OCI-M2 (cell line): ENCODE results near the gene CFAP410.
"Not testable (repeated sequence)": the region's sequence is repeated elsewhere in the genome, so short reads cannot be mapped to it uniquely, and the experiment has no call there.

ENCODE experiments used
- DNase-seq: peaks from one replicate; lab custom pipeline; 2025; ENCODE audit not compliant: unreplicated experiment; lab: John Stamatoyannopoulos, UW

CFAP410 gene

GRCh38 chr21:44288251-44289110 is 50.7 kb downstream of the CFAP410 start:
- no peak for DNase-seq

DNA sequence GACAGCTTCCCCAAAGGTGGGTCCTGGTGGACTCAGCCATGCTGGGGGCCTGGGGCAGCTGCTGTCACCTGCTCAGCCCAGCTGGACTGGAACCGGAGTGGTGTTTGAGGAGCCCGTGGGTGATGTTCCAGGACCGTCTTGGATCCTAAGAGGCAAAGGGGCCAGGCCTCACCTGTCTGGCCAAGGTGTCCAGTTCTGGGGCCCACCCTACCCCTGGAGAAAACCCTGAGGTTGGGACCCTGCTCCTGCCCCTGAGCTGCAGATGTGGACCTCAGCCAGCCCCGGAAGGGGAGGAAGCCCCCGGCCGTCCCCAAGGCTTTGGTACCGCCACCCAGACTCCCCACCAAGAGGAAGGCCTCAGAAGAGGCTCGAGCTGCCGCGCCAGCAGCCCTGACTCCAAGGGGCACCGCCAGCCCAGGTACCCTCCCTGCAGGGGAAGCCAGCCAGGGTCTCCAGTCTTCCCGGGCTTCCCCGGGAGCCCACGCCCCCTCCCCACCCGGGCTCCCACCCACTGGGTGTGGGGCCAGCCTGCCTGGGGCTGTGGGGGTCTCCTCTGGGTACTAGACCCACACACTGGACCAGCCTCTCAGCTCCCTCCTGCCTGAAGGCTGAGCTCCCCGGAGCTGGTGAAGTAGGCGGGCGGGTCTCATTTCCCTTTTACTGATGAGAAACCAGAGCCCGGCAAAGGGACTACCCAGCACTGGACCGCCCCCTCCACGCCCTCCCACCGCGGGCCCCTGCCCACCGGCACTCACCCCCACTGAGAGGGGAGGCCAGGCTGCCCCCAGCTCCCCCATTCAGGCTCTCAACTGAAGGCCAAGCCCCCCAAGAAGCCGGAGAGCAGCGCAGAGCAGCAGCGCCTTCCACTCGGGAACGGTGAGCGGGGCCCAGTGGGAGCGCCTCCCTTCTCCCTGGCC is 52.2 kb downstream of the CFAP410 start:
- no peak for DNase-seq

- no peak for DNase-seq
Measured at GRCh38 chr21:44286086-44286715, 53.0 kb downstream of the CFAP410 start.

- no peak for DNase-seq
Measured at GRCh38 chr21:44285138-44285992, 53.8 kb downstream of the CFAP410 start, which contains the start of gene AIRE. AIRE (plus strand) TSS chr21:44285876; CDS start chr21:44286007, 131 bp downstream.

GRCh38 chr21:44283948-44284347 is 55.2 kb downstream of the CFAP410 start:
- DNase-seq, result no peak

GRCh38 chr21:44283211-44283785 is 55.9 kb downstream of the CFAP410 start:
- DNase-seq, result not testable (repeated sequence)

DNA sequence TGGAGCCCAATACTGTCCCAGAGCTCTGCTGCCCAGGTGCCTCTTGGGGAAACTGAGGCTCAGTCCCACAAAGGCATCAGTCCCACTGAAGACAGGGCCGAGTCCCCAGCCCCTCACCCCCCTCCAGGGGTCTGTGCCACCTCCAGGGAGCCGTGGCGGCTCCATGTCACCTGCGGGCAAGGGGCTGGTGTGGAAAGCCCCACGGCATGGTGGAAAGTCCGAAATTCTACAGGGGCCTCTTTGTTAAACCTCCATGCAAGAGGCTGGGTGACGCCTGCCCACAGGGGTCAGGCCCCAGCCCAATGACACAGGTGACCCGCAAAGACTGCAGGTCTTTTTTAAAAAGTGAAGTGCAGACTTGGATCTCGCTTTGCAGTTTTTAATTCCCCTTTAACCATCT is 56.8 kb downstream of the CFAP410 start:
- DNase-seq, result no peak

DNA sequence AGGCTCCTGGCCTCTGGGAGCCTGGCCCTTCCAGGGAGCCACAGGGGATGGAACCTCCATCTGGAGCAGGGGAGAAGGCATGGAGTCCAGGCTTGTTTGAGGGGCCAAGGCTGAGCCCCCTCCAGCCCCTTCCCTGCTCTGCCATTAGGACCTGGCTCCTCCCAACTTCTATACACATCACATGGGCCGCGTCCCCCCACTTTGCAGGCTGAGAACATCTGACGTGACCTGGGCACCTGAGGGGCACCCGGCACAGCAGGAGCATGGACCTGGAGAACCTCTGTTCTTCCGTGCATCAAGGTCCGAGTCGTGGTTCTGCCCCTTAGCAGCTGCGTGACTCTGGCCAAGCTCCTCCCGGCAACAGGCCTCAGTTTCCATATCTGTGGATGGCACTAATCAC is 57.4 kb downstream of the CFAP410 start:
- no peak for DNase-seq

- no peak for DNase-seq
Measured at GRCh38 chr21:44279354-44280260, 59.6 kb downstream of the CFAP410 start.
